ENCODE data around the gene CHL1.

CHL1 gene

DNA sequence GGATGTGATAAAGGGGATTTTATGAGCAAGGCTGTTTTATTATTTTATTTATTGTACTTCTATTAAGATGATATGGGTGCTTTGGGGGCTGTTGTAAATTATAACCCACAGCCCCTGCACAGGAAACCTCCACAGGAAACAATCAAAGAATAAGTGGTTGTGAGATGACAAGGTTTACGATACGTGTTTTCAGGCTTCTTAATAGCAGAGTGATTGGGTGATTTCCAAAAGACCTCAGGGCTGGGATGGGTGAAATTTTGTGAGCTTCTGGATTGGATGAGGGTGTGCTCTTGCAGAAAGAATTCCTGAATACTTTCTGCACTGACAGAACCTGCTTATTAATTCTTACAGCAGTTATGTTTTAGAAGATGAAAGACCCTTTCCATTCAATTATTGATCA, 21.4 kb downstream of the CHL1 start:
- DNase-seq (ENCODE audit: low read depth in 2 of 3, low spot score in 1 of 3), result no peak

DNA sequence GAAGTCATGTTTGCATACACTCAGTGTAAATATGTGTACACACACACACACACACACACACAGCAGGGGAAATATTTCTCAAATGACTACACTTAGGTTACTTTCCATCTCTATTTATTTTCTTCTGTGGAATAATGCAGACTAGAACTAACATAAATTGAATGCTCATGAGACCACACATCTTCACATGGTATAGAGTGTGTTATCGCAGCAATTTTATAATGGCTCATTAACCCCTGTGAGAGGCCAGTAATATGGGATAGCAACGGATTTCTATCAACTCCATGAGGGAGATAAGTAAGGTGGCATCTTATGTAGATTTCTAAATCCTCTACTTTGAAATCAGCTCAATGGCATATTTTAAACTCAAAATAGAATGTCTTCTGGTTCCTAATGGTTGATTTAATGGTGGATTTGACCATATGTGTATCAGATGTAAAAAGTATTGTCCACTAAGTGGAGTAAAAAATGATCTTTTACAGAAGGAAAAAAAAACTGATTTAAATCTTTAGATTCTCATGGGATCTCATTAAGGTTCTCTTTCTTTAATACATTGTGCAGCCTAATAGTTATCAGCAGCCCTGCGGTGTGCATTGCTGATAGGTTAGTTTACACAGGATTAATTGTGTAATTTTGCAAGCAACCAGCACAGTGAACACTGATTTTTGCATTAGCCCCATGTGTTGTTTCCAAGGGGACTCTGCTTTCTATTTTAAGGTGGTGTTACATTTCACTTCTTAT, 32.0 kb downstream of the CHL1 start:
- no peak for DNase-seq (ENCODE audit: low read depth in 2 of 3, low spot score in 1 of 3)

DNA sequence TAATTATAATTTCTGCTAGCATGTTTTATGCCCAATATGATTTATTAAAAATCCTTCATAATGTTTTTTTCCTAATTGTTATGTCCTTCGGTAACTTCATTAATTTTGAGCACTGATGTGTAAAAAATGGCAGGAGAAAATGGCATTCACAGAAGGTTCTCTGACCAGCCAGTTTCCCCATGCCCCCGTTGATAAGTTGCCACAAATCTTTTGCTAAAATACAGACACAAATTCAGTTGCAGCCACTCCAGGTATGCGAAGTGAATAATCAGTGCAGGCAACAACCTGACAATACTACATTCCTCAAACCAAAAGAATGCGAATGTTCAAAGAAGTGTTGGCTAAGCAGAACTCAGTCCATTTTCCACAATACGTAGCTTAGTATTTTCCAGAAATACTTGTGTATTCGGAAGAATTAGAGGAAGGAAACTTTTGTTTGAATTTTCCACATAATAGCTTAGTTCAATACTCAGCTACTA, 32.7 kb downstream of the CHL1 start:
- no peak for DNase-seq (ENCODE audit: low read depth in 2 of 3, low spot score in 1 of 3)

DNA sequence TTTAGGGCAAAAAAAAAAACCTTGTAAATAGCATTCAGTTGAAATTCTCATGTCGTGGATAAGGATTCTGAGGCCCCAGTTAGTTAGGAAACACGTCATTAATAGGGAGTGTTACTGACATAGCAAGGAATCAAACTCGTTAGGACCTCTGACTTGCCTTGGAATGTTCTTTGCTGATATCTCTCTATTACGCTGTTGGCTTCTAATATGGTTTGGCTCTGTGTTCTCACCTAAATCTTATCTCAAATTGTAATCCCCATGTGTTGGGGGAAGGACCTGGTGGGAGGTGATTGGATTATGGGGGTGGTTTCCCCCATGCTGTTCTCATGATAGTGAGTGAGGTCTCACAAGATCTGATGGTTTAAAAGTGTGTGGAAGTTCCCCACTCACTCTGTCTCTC, 40.3 kb downstream of the CHL1 start:
- no peak for DNase-seq (ENCODE audit: low read depth in 2 of 3, low spot score in 1 of 3)

DNA sequence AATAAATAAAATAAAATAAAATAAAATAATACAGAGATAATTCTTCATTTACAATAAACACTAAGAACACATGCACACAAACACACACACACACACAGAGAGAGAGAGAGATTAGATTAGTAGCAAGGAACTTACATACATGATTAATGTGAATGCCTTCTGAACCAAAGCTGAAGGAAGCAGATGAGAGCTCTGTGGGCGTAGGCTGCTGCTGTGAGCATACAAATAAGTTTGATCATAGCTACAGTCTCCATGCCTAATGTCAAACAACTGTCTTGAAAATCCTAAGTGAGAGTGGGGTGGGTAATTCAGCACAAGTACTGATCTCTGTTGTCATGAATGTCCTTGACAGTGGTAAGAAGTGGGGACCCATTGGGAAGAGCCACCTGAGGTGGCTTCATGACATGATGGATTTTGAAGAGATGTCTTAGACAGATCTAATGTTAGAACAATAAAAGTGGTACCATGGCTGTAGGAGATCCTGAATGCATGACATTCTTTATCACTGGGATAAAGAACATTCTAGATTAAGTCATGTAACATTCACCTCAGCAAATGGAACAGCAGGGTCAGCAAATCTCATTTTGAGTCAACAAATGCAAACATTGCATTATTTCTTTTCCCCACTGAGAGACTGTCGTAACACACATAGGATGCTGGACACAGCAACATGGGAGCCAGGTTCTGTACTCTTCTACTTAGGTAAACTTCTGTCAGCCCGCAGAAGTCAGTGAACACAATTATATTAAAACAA, 46.2 kb downstream of the CHL1 start:
- DNase-seq (ENCODE audit: low read depth in 2 of 3, low spot score in 1 of 3), result no peak

DNA sequence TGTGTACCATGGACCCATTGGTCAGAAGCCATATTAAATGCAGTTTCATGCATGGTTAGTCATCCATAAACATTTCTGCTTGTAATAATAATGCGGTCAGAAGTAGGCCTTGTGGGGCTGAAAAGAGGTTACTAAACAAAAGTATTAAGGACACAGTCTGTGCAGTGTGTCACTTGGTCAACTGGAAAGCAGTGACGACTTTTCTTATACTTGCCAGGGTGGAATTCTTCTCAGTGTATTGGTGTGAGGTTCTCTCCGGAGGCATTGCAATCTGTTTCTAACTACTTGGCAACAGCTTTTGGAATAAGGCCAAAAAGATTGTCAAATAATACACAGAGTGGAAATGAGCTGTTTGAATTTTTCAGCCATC, 46.8 kb downstream of the CHL1 start:
- no peak for DNase-seq (ENCODE audit: low read depth in 2 of 3, low spot score in 1 of 3)

DNA sequence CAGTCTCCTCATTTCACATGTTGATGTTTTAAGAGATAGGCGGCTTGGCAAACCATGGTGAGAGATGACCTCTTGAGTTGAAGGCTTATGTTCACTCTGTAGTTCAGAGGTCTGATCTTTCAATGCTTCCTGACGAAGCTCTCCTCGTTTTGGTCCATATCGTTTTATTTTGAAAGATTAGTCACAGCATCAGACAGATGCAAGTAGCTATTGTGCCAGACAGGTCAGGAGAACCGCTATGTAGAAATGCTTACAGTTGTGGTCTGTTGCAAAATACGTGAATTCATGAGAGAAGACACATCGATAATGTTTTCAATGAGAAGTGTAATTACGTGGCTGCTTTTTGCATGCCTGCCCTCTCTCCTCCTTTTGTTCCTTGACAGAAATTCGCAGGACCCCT, 47.5 kb downstream of the CHL1 start:
- no peak for DNase-seq (ENCODE audit: low read depth in 2 of 3, low spot score in 1 of 3)

DNA sequence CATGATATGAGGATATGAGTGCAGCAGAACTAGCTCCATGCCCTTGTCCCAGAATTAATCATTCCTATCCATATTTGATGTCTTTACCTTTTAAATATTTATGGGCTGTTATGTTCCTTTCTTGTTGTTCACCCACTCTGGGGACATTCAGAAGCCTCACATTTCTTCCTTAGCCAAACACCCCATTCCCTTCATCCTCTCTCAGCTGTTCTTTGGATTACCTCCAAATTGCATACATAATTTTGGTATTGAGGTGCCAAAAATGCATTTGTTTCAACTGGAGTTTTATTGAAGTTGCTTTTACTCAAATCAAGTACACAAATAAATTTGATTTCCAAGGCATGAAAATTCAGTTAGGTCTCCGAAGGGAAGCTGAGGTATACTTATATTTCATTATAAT, 51.4 kb downstream of the CHL1 start:
- DNase-seq (ENCODE audit: low read depth in 2 of 3, low spot score in 1 of 3), result no peak

DNA sequence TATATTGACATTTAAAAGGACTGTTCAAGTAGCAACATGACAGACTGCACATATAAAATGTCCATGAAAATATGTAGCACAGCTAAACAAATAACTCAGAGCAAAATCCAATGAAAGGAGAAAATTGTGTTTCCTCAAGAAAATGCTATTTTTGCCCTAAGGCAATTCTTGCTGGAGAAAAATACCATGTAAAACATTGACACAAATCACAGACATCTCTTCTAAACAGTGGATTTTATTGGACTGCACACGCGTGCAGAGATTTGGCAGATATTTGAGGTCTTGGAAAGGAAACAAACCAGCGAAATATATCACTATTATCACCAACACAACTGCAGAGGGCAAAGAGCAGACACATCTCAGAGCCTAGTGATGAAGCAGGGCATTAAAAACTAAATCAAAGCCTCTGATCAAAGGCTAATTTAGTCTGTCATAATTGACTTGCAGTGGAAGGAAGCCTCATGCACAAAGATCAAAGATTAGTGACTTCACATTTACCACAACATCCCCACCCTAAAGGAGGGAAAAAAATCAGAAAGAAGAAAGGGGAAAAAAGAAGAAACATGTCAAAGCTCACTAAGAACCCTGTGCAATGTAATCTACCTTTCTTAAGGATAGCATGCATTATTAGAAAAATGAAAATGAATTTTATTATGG, 52.4 kb downstream of the CHL1 start:
- no peak for DNase-seq (ENCODE audit: low read depth in 2 of 3, low spot score in 1 of 3)

DNA sequence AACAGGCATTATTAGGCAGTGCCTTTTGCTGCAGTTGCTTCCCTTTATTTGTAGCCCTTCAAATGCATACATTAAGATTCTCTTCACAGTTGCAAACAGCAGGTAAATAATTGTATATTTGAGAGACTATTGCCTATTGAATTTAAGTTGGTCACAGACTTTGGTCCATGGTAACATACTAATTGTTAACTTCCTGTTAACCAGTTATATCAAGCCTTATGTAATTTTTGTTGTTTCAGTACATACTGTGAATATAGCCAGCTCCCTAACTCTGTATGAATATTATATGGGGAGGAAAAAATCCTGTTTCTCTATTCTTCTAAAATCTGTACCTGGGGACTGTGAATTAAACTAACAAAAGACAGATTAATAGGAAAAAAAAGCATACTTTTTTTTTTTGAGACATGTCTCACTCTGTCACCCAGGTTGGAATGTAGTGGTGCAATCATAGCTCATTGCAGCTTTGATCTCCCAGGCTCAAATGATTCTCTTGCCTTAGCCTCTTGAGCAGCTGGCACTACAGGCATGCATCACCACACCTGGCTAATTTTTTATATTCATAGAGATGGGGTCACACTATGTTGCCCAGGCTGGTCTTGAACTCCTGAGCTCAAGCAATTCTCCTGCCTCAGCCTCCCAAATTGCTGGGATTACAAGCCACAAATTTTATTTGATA, 53.2 kb downstream of the CHL1 start:
- no peak for DNase-seq (ENCODE audit: low read depth in 2 of 3, low spot score in 1 of 3)

DNA sequence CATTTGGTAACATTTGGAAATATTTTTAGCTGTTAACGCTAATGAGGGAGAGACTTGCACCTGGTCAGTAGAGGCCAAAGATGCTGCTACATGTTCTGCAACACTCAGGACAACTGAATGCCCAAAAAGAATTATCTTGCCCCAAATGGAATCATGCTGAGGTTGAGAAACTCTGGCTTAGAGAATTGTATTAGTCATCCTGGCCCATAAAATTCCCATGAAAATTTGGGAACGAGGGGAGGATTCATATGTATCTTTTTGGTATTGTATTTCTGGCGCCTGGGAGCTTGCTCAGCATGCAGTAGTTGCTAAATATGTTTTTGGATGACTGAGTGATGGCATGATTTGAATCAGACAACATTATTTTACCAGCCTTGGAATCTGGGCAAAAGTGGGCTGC, 59.9 kb downstream of the CHL1 start:
- no peak for DNase-seq (ENCODE audit: low read depth in 2 of 3, low spot score in 1 of 3)

DNA sequence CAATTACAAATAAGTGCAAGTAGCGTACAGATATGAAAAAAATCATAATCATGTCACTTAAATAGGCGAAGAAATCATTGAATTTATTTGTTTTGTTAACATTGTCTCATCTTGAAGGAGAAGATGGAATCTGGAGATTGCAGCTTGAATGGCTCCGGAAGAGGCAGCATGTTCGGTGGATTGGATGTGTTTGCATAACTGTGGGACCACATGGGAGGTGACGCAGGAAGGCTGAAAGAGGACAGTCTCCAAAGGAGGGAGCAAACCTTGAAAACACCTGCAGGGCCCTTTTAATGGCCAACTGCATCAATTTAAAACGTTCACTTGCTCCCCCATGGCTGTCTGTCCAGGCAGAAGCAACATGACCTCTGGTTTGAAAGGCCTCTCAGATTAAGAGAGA, 61.3 kb downstream of the CHL1 start:
- DNase-seq (ENCODE audit: low read depth in 2 of 3, low spot score in 1 of 3), result no peak

DNA sequence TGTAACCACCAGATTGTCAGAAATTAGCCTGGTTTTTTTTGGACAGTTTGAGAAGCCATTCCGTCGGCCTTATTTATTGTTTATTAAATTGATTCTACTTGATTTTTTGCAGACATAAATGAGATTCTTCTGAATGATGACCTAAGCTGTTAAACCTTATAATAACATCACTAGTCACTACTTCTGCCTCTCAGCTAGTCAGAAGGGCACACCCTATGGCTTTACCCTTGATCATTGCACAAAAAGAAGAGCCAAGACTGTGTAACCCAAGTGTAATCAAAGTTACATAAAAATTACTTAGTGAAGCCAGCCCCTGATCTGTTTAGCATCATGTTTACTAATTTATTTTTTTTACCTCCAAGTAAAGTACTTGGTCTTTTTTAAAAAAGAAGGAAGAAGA, 64.3 kb downstream of the CHL1 start:
- no peak for DNase-seq (ENCODE audit: low read depth in 2 of 3, low spot score in 1 of 3)

DNA sequence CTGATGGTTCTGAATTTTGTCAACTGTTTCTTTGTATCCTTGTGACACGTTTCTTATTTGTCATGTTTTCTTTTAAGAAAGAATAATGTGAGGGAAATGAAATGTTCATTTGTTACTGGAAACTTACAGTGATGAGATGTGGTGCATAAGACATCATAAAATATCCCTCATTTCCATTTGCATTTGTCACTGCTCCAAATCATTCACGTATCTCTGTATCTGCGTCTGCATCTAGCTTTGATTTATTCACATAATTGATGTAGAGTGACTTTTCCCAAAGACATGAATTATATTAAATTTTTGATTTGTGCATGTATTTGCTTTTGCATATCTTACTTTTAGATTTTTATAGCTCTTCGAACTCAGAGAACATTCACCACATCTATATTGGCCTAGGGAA, 66.8 kb downstream of the CHL1 start:
- no peak for DNase-seq (ENCODE audit: low read depth in 2 of 3, low spot score in 1 of 3)

DNA sequence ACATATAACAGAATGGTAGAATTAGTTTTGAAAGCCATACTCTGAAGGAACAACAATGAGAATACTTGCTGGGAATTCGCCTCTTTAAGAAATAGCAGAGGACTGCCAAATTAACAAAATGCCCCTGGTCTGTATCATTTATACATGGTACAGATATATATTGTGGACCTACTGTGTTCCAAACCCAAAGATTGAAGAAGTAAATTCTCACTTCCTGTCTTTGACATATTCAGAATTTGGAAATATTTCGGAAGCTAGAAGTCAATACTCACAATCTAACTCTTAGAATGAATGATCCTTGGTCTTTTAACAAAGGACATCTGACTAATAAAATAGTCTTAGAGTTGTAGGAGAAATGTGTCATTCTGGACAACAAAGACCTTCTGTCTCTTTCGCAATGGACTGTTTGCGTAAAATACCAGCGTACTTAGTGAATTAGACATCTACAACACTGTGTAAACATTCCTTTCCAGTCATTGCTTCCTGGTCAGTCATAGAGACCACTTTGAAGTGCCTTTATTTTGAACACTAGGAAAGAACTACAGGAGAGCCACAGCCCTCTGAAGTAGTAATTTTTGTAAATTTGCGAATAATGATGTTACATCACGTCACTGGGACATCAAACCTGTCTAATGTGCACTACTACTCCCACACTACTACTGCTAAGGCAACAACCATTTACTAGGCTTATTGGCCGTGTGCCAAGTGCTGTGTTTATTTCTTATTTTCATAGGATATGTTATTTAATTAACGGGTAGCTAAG, 68.0 kb downstream of the CHL1 start:
- DNase-seq (ENCODE audit: low read depth in 2 of 3, low spot score in 1 of 3), result no peak

DNA sequence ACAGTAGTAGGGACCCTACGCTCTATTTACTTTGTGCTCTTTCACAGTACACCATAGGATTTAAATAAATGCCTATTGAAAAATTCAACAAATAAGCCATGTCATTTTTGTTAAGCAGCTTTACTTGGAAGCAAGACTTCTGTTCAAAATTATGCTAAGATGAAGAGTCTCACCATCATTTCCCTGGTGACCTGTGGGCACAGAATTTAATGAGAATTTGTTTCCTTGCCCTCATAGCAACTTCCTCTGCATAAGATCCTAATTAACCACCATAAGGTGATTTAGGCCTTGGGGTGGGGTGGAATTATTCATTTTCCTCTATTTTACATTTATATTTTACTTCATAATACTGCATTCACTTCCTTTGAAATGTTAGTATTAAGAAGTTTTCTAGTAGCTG, 70.5 kb downstream of the CHL1 start:
- DNase-seq (ENCODE audit: low read depth in 2 of 3, low spot score in 1 of 3), result no peak

DNA sequence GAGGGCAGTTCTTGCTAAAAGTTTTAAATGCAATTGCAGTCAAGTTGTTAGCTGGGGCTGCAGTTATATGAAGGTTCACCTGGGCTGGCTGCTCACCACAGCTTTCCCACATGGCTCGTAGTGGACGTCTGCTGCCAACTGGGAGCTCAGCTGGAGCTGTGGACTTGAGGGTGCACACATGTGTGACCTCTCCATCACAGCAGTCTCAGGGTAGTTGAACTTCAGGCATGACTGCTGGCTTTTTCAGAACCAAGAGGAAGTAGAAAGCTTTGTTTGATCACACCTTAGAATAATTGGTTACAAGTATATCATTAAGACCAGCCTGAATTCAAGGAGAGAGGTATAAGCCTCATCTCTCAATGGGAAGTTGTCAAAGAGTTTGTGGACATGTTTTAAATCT, 74.1 kb downstream of the CHL1 start:
- DNase-seq (ENCODE audit: low read depth in 2 of 3, low spot score in 1 of 3), result no peak

DNA sequence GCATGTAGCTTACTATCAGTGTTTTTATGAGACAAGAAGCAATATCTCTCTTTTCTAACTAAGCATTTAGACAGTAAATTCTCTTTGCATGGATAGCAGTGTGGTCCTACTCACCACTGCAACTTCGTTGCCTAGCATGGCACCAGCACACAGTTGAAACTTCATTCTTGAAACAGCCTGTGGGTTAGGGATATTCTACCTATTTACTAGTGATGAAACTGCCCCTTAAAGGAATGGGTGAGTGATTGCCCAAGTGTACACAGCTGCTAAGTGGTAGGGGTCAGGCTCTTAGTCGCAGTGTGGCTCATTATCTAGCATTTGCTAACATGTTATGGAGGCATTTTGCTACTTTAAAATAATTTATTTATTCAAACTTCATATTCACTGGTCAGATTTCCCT, 78.4 kb downstream of the CHL1 start:
- DNase-seq (ENCODE audit: low read depth in 2 of 3, low spot score in 1 of 3), result no peak

DNA sequence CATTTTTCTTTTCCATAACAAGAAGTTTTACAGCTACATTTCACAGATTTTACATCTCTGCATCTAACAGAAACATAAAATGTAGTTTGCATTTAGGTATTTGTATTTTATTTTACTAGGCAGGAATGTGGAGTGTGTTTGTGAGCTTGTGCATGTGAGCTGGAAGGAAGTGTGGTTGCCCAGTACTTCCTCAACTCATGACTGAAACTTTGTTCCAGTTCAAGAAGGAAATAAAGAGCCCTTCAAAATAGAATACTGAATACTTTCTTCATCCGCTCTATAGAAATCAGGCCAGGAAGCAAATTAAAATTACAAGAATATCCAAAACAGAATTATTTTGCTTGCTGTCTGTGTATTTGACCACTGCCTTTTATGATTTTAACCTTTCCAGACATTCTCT, 81.3 kb downstream of the CHL1 start:
- DNase-seq (ENCODE audit: low read depth in 2 of 3, low spot score in 1 of 3), result no peak

DNA sequence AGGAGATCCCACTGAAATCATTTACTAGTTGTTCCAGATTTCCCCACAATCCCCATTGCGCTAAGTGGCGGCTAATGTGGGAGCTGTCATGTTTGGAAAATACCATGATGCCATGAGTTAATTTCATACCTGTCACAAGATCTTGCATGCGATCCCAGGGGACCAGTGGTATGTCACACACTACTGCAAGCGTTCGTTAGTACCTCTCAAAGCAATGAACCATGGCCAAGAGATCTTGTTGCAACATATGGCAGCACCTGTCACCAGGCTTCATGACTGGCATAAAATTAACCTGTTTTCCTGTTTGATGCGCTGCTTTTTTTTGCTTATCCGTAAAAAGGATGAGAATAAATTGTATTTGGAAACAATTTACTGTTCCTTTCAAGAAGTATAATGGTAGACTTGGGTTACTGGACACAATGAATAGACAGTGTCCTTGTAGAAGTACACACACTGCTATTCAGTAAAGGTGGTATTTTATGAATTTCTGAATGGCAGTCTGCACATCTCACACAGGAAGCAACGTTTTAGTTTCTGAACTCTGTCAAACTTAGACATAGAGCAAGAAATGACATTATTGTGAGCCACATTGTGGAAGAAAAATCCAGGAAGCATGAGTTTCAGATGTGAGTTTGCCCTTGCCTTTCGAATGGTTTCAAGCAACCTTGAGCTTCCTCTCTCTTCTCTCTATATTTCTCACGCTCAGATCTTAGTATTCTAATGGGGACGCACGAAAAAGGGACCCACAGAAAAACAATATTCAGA, 81.9 kb downstream of the CHL1 start:
- DNase-seq (ENCODE audit: low read depth in 2 of 3, low spot score in 1 of 3), result no peak

Data from stimulated activated CD4-positive, alpha-beta T cell treated with anti-CD3 and anti-CD28 coated beads, Interleukin-12 subunit alpha, Interleukin-12 subunit beta, amount 100 ng/mL, for 48 hours (primary cell).